Measurements from ENCODE around the gene RPL4.
"Not testable (repeated sequence)": the region's sequence is repeated elsewhere in the genome, so short reads cannot be mapped to it uniquely, and the experiment has no call there.

The RPL4 gene

GRCh38 chr15:66504563-66505429 is at the start of gene RPL4, which contains the start of gene ZWILCH:
Gene RPL4, minus strand, starts transcription at chr15:66504855. Its CDS starts 65 bp downstream, at chr15:66504790.
Gene ZWILCH, plus strand, starts transcription at chr15:66505326. Its CDS starts 13 bp downstream, at chr15:66505339.
- DNase-seq: peak; percentile 72 to 94 (median 94)

DNA sequence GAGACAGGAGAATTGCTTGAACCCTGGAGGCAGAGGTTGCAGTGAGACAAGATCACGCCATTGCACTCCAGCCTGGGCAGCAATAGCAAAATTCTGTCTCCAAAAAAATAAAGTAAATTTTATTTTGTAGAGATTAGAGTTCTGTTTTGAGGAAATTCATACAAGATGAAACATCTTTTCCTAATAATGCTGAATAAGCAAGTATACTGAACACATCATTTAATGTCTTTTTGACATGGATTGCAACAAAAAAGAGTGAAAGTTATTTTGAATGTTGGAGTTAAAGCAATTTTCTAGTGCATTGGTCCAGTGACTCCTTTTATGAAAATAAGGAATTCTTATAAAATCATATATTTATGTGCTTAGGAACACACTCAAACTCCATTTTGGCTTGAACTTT is 40.6 kb upstream of the RPL4 start:
- DNase-seq: no peak

DNA sequence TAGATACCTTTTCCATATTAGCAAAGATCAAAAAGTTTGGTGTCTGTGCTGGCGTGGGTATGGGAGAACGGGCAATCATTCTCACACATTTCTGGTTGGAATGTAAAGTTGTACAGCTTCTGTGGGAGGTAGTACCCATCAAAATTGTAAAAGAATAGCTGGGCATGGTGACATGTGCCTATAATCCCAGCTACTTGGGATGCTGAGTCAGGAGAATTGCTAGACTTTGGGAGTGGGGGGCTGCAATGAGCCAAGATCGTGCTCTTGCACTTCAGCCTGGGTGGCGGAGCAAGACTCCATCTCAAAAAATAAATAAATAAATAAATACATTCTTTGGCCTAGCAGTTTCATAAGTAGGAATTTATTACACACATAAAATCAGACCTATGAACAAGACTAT is 38.2 kb upstream of the RPL4 start:
- no peak for DNase-seq

GRCh38 chr15:66535056-66535455 is 30.4 kb upstream of the RPL4 start:
- no peak for DNase-seq

DNA sequence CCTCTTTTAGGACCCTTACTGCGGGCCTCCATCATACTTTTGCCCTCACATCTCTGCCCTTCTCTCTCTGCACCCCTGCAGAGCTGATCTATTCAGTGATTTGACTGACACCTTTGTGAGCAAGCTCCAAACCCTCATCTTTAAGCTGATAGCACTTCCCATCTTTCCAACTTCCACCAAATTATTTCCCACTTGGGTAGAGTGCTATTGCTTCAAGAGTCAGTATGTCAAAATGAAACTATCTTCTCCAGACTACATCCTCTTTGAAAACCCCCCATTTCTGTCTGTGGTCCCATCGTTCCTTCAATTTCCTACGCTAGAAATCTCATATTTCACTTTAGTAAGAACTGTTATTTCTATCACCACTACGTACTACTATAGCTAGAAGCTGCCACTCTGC is 20.2 kb upstream of the RPL4 start:
- no peak for DNase-seq

GRCh38 chr15:66523926-66524325 is 19.3 kb upstream of the RPL4 start:
- DNase-seq: no peak

GRCh38 chr15:66515901-66516322 is 11.3 kb upstream of the RPL4 start:
- DNase-seq: no peak

DNA sequence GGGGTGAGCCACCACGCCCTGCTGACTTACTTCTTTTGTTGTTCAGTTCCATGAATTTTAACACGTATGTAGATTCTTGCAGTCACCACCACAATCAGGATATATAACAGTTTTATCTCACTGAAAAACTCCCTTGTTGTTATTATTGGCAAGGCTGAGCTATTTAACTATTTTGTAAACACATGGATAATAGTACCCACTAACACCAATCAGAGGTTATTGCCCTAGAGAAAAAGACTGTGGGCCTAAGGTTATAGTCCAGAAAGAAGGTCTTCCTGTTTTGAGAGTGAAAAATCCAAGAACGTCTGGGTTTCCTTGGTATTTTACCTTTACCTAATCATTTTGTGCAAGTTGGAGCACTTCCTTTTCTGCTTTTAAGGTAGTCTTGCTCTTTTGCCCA is 9.9 kb upstream of the RPL4 start:
- no peak for DNase-seq

GRCh38 chr15:66508293-66508883 is 3.7 kb upstream of the RPL4 start:
- no peak for DNase-seq

DNA sequence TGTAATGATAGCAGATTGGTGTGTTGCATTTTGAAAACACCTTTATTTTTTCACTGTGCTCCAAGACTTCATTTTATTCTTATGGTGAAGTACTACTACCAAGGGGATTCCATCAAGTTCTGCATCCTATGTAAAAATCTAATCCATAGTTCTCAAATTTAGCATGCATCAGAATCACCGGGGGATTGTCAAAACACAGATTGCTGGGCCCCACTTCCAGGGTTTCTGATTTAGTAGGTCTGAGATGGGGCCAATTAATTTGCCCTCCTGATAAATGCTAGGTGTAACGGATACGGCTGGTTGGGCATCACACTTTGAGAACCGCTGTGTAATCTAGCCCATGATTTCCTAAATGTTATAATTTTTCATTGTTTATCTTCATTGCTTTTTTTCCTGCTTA is 1.2 kb upstream of the RPL4 start:
- DNase-seq: peak in 1 of 3 experiments; percentile 51

DNA sequence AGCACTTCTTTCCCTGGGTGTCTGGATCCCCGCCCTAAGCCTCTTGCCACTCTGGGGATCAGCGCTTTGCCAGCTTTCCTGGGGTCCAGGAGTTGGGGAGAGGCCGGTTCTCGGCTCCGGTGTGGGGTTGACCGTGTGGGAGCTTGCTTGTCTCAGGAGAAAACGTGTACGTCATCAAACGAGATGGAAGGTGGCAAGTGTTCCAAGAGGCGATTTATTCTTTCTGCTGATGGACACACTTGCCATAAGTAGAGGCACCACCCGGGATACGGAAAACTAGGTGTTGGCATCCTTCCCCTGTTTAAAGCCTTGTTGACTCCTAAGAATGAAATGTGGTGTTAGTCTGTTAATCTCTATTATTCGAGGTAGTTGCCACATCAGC is 766 bp upstream of the RPL4 start:
- DNase-seq: peak in 1 of 3 experiments; percentile 85

- no peak for DNase-seq
These were observed 684 bp downstream of the RPL4 start for GRCh38 chr15:66503780-66504562.

DNA sequence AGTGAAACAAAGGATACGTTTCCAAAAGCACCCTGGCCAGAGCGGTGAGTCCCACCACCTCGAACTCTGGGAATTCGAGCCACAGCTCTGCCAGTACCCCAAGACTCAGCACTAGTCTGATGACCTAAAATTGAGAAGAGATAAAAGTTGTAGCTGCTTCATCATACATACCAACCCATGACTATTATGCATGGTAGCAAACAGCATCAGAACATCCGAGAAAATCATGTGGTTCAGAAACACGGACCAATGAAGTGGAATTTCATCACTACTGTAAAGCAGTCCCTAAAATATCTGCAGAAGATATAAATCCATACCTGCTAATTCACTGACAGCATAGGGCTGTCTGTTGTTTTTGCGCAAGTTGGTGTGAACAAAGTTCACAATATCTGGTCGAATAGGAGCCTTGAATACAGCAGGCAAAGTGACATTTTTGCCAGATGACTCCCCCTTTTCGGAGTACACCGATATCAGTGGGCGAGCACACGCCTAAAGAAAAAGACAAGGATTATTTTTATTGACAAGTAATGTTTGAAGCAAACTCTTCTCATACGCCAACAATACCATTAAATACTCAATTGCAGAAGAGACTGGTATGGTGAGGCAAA is 1.5 kb downstream of the RPL4 start:
- not testable (repeated sequence) for DNase-seq

- no peak for DNase-seq
These were observed 2.2 kb downstream of the RPL4 start for GRCh38 chr15:66502491-66502890.

DNA sequence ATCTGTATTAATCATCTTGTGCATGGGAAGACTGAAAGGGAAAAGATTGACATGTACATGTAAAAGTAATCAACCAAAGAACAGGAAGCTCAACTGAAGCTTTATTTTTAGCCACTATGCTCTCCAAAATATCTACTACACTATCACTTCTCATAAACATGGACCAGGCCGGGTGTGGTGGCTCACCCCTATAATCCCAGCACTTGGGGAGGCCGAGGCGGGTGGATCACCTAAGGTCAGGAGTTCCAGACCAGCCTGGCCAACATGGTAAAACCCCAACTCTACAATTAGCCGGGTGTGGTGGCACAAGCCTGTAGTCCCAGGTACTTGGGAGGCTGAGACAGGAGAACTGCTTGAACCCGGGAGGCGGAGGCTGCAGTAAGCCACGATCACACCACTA is 4.3 kb downstream of the RPL4 start:
- not testable (repeated sequence) for DNase-seq

GRCh38 chr15:66498501-66499386 is 5.9 kb downstream of the RPL4 start:
- DNase-seq: peak in 1 of 3 experiments; percentile 45

- DNase-seq: peak; percentile 80 to 97 (median 95)
These were observed 6.9 kb downstream of the RPL4 start, which contains the start of gene SNAPC5 for GRCh38 chr15:66497502-66498455. Gene SNAPC5, minus strand, starts transcription at chr15:66497762. Its CDS starts 31 bp downstream, at chr15:66497731.

GRCh38 chr15:66496951-66497501 is 7.6 kb downstream of the RPL4 start:
- no peak for DNase-seq

DNA sequence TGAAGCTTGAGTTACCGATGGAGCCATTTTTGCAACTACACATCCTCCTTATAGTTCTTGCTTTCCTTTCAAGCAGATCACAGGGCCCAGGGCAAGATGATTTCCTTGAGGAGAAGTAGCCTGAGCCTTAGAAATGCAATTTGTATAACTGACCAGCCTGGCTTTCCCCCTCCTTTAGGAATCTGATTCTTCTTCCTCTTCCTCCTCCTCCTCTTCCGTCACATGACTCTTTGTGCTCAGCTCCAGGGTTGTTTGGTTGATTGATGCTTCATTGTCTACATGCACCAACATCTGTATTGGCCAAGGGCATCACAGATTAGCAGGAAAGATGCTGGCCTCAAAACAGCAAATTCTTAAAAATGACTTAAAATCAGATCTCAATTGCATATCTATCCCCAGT is 10.4 kb downstream of the RPL4 start:
- no peak for DNase-seq

DNA sequence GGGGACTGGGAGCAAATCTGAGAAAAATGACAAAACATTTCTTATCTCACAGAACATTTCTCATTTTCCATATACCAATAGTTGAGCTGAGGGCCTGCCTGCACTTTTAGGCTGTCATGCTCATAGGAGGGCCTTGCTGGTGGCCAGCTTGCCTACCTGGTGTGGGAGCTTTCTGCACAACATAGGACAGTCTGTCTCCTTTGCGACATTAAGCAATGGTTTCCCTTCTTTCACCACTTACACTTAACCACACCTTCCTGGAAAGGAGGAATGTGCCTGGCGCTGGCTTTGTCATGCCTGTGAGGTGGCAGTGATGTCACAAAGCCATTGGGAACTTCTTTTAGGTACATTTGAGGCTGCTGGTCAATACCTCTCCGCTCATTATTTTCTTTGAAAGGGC is 12.8 kb downstream of the RPL4 start:
- DNase-seq: no peak

Data from NCI-H1417 (cell line).